Cardiac fibroblast (primary cell): ENCODE results near the gene PLEKHA3.

Source experiments
- DNase-seq, 2 donors: peaks; one replicate each; pipeline versions ENCODE4 v3.0.0 to v3.0.0-alpha.2; 2010; ENCODE audit warnings: low read depth in 2 of 2
- H3K4me3 ChIP-seq, 2 donors: replicated peaks in 1 of 2; 1 replicate in 1 of 2; 2 replicates in 1 of 2; pipeline ENCODE4 v1.5.1; 2011; ENCODE audit warnings: low read depth in 2 of 2, low read length in 2 of 2, mild to moderate bottlenecking in 2 of 2, moderate library complexity in 1 of 2
- CTCF ChIP-seq: IDR thresholded peaks from one replicate; pipeline ENCODE4 v1.5.1; 2011; ENCODE audit warnings: low read depth, mild to moderate bottlenecking, low read length, inconsistent platforms

The PLEKHA3 gene

GRCh38 chr2:178506949-178507348, 26.7 kb downstream of the PLEKHA3 start:
- TF ChIP-seq CTCF = no peak
- DNase-seq = no peak
- no peak overlapping the region for H3K4me3 ChIP-seq

GRCh38 chr2:178508646-178509045, 28.4 kb downstream of the PLEKHA3 start:
- TF ChIP-seq CTCF = no peak
- no peak overlapping the region for H3K4me3 ChIP-seq
- no peak for DNase-seq

- TF ChIP-seq CTCF = no peak
- H3K4me3 ChIP-seq = no peak overlapping the region
- no peak for DNase-seq
Measured at GRCh38 chr2:178510384-178510783, 30.1 kb downstream of the PLEKHA3 start.

- no peak for TF ChIP-seq CTCF
- H3K4me3 ChIP-seq = no peak overlapping the region
- DNase-seq = peak in 1 of 2 donors; percentile 46
Measured at GRCh38 chr2:178512484-178512883, 32.2 kb downstream of the PLEKHA3 start.

- TF ChIP-seq CTCF = no peak
- no peak overlapping the region for H3K4me3 ChIP-seq
- DNase-seq = peak; percentile 4 to 20
Measured at GRCh38 chr2:178513876-178514275, 33.6 kb downstream of the PLEKHA3 start.

- TF ChIP-seq CTCF = no peak
- H3K4me3 ChIP-seq = no peak overlapping the region
- peak; percentile 3 to 76 for DNase-seq
Measured at GRCh38 chr2:178514664-178515063, 34.4 kb downstream of the PLEKHA3 start.

GRCh38 chr2:178517496-178517895, 37.2 kb downstream of the PLEKHA3 start:
- no peak for TF ChIP-seq CTCF
- no peak for DNase-seq
- no peak overlapping the region for H3K4me3 ChIP-seq
